ENCODE measurements around the gene SORCS2. TPM values are rescaled to one million over a fixed set of nuclear protein-coding genes. Genes with fewer than 3 reads are reported as not detected.

Gene SORCS2
- total RNA-seq, 1 experiment from 2014 or later: not detected

- Mint-ChIP-seq H3K36me3 (ENCODE audit: insufficient read depth, unreplicated experiment) (no peaks in the 10 kb centered on the region), H3K4me1 (ENCODE audit: low read depth, unreplicated experiment) (no peaks in the 10 kb centered on the region), H3K27ac (ENCODE audit: unreplicated experiment) (no peak overlapping the region), H3K27me3 (ENCODE audit: unreplicated experiment) (peaks cover 85% of the 10 kb centered on the region), H3K9me3 (ENCODE audit: low read depth, unreplicated experiment) (no peaks in the 10 kb centered on the region), H3K4me3 (ENCODE audit: low read depth, unreplicated experiment) (no peak overlapping the region)
- intact Hi-C loops (cut with micrococcal nuclease; ENCODE audit: unreplicated experiment): no loop called here
- DNase-seq: no peak
- no TSS peak for BruUV-seq (replicated peaks)
- CTCF ChIA-PET: interaction anchor here (1.1 kb wide), 1 partner anchor 25 kb away, joined by 3 read pairs; no protein-coding TSS in a partner anchor
- no peak for TF ChIP-seq CTCF (IDR thresholded peaks at IDR 0.05; ENCODE audit: unreplicated experiment)
Observed at GRCh38 chr4:7680731-7681130, 488.4 kb downstream of the SORCS2 start.

GRCh38 chr4:7683126-7683703, 490.9 kb downstream of the SORCS2 start:
- no peak for TF ChIP-seq CTCF (IDR thresholded peaks at IDR 0.05; ENCODE audit: unreplicated experiment)
- Mint-ChIP-seq H3K36me3 (ENCODE audit: insufficient read depth, unreplicated experiment) (no peaks in the 10 kb centered on the region), H3K27me3 (ENCODE audit: unreplicated experiment) (peaks cover 60% of the 10 kb centered on the region), H3K4me1 (ENCODE audit: low read depth, unreplicated experiment) (no peaks in the 10 kb centered on the region), H3K4me3 (ENCODE audit: low read depth, unreplicated experiment) (no peak overlapping the region), H3K27ac (ENCODE audit: unreplicated experiment) (no peak overlapping the region), H3K9me3 (ENCODE audit: low read depth, unreplicated experiment) (no peaks in the 10 kb centered on the region)
- no peak for DNase-seq
- CTCF ChIA-PET: no interaction called here
- BruUV-seq (replicated peaks): no TSS peak
- intact Hi-C loops (cut with micrococcal nuclease; ENCODE audit: unreplicated experiment): no loop called here

- H3K27me3 Mint-ChIP-seq (ENCODE audit: unreplicated experiment): peaks cover 52% of the 10 kb centered on the region
- intact Hi-C loops (cut with micrococcal nuclease; ENCODE audit: unreplicated experiment): no loop called here
- no peak for DNase-seq
- H3K4me1 Mint-ChIP-seq (ENCODE audit: low read depth, unreplicated experiment): no peaks in the 10 kb centered on the region
- CTCF ChIA-PET: no interaction called here
- no peak for TF ChIP-seq CTCF (IDR thresholded peaks at IDR 0.05; ENCODE audit: unreplicated experiment)
- H3K4me3 Mint-ChIP-seq (ENCODE audit: low read depth, unreplicated experiment): no peak overlapping the region
- no peak overlapping the region for H3K27ac Mint-ChIP-seq (ENCODE audit: unreplicated experiment)
- H3K9me3 Mint-ChIP-seq (ENCODE audit: low read depth, unreplicated experiment): no peaks in the 10 kb centered on the region
- no TSS peak for BruUV-seq (replicated peaks)
- no peaks in the 10 kb centered on the region for H3K36me3 Mint-ChIP-seq (ENCODE audit: insufficient read depth, unreplicated experiment)
Observed at GRCh38 chr4:7684294-7684693, 492.0 kb downstream of the SORCS2 start.

- DNase-seq: no peak
- no peak overlapping the region for H3K27ac Mint-ChIP-seq (ENCODE audit: unreplicated experiment)
- no peaks in the 10 kb centered on the region for H3K9me3 Mint-ChIP-seq (ENCODE audit: low read depth, unreplicated experiment)
- peaks cover 41% of the 10 kb centered on the region for H3K27me3 Mint-ChIP-seq (ENCODE audit: unreplicated experiment)
- H3K36me3 Mint-ChIP-seq (ENCODE audit: insufficient read depth, unreplicated experiment): no peaks in the 10 kb centered on the region
- BruUV-seq (replicated peaks): no TSS peak
- H3K4me3 Mint-ChIP-seq (ENCODE audit: low read depth, unreplicated experiment): no peak overlapping the region
- no peak for TF ChIP-seq CTCF (IDR thresholded peaks at IDR 0.05; ENCODE audit: unreplicated experiment)
- intact Hi-C loops (cut with micrococcal nuclease; ENCODE audit: unreplicated experiment): no loop called here
- CTCF ChIA-PET: no interaction called here
- no peaks in the 10 kb centered on the region for H3K4me1 Mint-ChIP-seq (ENCODE audit: low read depth, unreplicated experiment)
Observed at GRCh38 chr4:7686070-7686870, 493.9 kb downstream of the SORCS2 start.
